ELF-1 (cell line): Measurements from ENCODE around the gene SOBP.

ENCODE experiments used
- DNase-seq: peaks from one replicate; pipeline ENCODE4 v3.0.0-alpha.2; 2016; ENCODE audit warnings: low read depth, low spot score

SOBP gene

DNA sequence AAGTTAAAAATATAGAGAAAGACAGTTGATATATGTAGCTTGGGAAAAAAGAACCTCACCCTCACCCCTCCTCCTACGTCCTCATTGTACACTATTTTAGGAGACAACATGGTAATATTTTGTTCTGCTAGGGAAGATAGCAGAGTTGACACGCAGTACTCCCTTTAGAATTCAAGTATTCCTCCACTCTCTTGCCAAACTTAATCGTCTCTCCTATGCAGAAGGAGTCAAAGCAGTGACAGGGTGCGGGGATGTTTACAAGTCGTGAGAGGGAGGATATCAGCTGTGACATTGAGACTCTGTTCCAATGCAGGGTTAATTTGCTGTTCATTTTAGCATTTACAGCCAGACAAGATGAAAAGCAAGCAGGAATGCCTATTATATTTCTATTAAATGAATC, 97.5 kb downstream of the SOBP start:
- no peak for DNase-seq

DNA sequence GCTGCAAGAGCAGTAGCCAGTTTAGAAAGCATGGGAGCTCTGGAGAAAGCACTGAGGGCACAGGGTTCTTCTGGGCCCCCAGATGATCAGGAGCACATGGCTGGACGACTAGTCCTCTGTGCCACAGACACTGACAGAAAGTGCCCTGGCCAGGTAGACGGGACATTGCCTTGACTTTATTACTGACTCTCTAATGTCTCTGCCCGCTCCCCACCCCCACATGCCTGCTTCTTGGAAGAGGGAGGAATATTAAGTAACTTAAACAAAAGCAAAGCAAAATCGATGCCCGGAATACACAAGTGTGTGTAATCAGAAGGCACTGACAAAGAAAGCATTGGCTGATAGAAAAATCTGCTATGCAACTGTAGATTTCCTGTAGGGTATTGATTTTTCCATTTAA, 99.3 kb downstream of the SOBP start:
- no peak for DNase-seq

DNA sequence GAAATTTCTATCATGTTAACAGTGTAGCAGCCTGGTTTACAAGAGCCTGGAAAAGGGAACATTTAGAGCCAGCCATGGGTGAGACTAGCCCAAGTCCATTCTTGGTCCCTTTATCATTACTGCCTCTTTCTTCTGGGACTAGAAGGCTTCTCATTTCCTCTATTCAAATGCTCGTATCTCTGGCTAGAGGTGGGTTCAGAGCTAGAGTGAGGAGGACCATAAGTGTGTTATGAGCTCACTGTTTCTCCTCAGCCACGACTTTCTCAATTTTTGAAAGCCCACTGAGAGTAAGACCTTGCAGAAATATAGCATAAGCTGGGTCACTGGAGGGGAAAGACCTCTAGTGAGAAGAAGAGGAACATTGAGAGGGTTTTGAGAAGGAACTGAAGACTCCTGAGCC, 100.0 kb downstream of the SOBP start:
- no peak for DNase-seq

DNA sequence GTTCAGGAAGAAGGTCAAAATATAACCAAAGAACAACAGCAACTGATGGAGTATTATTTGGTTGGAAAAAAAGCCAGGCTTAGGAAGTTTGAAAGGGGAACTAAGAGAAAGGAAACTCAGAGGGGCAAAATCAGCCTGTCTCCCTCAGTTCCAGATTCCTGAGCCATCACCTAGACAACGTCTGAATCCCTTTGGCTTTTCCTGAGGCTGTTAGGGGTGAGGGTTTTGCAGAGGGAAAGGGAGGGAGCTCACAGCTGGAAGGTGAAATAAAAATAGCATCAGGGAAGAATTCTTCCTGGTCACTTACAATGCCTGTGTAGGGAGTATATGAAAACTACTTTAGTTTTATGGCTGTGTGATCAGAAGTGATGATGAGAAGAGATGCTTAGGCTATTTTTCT, 100.5 kb downstream of the SOBP start:
- DNase-seq = peak; percentile 43

DNA sequence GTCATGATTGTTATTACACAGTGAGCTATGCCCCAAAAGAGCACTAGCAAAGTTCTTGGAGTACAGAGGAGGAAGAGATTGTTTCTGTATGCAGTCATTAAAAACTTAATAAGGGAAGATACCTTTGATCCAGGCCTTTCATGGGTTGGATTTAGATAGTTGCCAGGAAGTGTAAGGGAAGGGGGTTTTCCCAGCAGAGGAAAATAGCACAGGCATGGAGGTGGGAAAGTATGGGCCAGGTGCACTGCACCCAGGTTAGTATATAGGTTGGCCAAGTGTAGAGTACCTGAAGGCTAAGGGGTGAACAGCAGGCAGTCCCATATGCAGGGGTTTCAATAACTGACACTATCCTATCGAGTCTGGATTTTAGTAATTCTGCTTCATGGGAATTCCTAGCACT, 101.4 kb downstream of the SOBP start:
- DNase-seq = no peak

DNA sequence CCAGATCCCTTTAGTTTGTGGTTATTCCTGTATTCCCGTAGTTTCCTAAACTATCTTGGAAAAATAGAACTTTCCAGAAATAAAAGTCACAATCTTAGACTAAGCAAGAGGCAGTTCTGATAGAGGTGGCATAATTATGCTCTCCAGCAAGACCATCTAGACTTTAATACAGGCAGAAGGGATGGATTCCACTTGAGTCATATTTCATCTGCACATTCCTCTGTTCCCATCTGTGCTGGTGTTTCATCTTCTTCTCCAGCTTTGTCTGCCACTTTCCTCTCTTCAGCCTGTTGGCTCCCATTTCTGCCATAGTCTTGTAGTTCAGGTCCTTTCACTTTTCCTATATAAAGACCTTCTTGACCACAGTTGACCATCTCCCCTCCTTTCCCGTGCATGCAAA, 102.9 kb downstream of the SOBP start:
- DNase-seq = no peak

DNA sequence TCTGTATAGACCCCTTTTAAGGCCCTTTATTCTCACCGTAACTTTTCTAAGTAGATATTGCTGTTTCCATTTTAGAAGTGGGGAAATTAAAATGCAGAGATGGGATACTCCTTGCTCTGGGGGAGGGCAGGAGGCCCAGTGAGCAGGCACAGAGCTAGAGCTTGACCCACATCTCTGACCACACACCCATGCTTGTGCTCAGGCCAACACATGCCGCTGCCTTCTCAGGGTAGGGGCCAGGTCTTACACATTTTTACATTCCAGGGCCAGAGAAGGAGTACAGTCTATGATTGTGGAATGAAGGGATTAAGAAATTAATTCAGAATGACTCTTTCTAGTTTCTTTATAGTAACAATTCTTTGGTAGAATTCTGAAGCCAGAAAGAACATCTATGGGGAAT, 104.8 kb downstream of the SOBP start:
- no peak for DNase-seq

DNA sequence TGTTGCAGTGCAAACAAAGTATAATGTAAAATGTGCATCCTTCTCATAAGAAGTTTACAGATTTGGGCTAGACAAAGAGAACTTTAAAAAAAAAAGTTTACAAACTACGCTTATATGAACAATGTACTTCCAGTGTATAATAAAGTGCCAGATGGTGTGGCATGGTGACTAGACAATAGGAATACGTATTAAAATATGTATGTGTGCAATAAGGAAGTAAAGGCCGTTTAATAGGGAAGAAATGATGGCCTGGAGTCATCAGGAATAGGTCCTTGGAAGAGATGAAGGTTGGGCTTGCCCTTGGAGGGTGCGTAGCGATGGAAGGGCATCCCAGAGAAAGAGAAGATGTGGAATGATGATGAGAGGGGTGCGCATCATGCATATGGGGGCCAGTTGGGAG, 108.2 kb downstream of the SOBP start:
- no peak for DNase-seq

DNA sequence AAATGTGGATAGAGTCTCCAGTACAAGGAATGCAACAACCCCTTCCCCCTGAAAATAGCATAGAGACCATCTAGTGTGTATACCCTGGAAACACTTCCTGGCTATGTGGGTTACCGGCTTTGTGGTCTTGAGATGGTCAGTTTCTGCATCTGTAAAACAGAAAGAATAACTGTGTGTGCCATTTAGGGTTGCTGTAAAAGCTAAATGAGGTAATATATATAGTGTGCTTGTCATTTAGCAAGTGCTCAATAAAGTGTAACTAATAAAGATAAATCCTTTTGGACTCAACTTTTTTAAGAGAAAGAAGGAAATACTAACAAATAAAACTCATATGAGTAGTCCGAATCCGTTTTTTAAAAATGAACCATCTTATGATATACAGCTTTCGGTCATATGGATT, 109.1 kb downstream of the SOBP start:
- no peak for DNase-seq

DNA sequence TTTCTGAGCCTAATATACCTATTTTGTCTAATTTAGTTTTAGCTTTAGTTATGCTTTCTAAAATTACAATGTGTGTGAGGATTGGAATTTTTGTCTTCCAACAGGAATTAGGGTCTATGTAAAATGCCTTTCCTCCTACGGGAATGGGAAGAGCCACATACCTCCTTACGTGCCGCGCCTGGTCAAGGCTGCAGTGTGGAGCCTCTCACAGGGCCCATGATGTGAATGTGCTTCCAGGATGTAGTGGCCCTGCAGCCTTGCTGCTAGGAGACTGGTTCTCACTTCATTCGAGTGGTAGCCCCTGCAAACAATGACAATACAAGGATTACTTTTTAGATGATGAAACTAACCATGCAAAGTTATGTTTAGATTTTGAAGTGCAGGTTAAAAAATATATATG, 110.2 kb downstream of the SOBP start:
- peak; percentile 62 for DNase-seq

DNA sequence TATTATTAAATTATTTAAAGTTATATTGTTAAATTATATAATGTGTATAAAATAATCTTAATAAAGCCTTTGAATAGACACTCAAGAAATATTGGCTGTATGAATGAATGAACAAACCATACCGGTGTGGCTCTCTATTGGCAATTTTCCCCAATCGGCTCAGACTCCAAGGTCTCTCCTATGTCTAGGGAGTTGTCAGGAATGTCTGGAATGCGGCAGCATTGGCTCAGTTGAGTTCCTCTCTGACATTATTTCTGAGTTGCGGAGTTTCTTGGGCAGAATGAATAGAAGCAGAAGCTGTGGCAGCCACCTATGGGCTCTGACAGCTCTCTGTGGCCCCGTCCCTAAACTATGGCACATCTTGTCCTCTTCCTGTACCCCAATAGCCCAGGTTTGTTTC, 111.0 kb downstream of the SOBP start:
- peak; percentile 65 for DNase-seq

DNA sequence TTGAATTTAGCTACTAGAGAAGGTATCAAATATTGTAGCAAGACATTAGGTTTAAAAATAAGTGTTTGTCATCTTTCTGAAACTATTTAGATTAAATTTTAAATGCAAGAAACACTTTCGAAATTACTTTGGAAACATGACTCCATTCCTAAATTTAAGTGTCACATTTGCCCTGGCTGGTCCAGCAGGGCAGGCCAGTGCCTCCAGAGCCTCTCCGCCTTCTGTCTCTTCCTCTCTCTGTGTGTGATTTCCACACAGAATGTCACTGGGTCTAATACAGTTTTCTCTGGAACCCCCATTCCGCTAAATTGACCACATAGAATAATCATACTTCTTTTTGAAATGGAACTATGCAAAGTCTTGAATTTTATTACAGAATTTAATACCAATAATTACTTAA, 111.5 kb downstream of the SOBP start:
- DNase-seq = no peak

DNA sequence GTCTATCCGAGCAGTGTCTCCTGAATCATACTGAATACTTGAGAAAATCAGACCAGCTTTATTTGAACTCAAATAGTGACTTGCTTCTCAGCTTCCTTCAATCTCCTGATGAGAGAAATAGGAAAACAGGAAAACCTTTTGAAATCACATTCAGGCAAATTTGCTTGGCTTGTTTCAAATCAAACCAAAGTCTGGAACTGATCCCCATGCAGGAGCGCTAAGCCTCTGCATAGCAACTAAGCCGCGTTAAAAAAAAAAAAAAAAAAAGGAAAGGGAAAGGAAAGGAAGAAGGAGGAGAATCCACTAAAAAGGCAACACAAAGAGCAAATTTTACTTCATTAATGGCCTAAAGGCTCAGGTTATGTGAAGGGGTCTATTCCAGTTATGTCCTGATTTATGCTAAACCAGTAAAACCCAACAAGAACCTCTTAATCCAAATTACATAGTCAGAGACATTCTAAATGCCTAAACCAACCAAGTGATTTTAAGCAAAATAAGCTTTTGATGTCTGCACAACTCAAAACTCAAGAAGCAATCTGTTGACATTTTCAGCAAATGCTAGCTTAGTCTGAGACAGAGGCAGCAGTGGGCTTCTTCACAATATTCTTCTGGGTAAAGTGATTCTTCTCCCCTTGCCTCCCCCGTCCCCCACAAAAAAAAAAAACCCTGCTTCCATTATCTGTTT, 112.5 kb downstream of the SOBP start:
- no peak for DNase-seq

DNA sequence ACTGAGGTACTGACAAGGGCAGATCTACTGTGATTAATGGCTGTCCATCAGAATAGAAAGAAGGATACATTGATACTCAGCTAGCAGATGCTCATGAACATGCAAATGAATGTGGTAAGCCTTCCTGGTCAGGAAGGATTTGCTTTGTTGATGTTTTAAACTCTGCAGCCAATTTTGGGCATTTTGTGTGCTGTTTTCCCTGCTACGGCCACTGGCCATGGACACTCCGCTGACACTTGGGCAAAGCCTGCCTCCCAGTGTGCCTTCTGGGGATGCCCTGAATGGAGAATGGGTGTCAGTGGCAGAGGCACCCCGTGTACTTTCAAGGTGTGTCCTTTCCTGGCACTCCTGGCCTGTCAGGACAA, 113.1 kb downstream of the SOBP start:
- DNase-seq = no peak

DNA sequence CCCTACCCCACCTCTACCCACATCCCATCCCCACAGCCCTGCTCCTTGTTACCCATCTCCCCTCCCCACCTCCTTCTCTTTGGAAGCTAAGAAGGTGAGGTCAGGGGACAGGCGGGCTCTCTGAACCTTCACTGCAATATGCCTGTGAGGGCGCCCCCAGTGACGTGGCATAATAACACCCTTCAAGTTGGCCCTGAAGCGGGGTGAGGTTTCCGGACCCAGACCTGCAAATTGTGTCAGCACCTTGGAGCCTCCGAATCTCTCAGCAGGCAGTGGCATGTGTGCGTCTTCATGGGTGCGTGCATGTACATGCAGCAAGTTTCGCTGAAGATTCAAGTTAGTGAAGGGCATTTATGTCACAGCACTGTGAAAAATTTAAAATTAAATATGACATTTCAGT, 114.6 kb downstream of the SOBP start:
- DNase-seq = no peak

DNA sequence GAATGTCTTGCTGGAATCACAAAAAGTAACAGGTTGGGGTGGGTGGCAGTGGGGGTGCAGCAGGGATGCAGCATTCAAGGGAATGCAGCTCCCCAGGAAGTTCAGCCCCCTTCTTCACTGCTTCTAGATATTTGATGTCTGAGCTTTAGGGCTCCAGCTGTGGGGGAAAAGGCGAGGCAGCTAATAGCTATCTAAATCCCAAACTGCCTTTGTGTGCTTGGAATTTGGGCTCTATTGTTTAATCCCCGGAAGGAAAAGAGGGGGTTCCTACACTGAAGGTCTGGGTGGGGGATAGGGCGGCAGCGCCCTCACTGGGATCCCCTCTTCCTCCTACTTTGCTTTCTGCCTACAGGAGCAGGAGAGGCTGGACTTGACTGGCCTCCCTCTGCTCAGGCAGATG, 116.5 kb downstream of the SOBP start:
- DNase-seq = no peak

DNA sequence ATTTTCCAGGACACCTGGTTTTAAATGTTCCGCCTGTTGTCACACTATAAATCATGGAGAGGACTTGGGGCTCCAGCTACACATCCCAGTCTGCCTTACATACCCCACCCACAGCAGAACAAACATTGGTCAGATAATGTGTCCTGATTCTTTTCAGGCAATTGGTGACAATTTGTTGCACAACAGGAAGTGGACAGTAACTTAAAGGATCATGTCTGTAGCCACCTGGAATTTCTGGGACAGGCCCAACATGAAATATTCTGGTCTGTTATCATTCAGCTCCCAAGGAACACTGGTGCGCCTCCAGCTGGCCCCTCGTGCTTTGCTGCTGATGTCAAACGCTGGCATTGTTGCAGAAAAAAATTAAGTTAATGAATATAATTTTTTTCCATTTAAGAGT, 117.2 kb downstream of the SOBP start:
- DNase-seq = no peak

DNA sequence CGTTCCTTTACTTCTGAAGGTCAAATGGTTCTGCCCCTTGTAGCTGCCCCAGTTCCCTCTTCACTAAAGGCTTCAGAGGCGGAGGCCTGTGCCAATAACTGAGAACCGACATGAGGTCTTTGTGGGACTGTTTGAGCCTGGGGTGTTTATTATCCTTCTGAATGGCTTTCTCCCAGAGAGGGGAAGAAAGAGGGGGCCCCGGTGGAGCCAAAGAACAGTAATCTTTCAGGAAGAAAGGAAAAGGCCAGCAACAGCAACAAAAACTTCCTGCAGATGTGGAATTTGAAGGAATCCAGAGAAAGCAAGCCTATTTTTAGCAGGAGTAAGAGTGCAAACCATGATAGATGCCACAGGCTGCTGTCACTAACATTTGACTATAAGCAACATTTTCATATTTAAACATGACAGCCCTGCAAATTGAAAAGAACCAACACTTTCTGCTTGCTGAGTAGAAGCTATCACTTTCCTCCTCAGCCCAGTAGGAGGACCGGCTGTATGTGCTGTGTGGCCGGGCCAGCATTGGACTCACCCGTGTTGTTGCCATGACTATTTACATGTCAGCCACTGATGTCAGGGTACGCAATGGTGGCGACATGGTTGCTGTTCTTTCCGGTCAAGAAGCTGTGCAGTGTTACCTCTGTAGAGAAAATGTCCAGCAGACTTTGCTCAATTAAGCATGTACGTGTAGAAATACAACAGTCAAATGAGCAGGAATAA, 121.3 kb downstream of the SOBP start:
- DNase-seq = no peak

DNA sequence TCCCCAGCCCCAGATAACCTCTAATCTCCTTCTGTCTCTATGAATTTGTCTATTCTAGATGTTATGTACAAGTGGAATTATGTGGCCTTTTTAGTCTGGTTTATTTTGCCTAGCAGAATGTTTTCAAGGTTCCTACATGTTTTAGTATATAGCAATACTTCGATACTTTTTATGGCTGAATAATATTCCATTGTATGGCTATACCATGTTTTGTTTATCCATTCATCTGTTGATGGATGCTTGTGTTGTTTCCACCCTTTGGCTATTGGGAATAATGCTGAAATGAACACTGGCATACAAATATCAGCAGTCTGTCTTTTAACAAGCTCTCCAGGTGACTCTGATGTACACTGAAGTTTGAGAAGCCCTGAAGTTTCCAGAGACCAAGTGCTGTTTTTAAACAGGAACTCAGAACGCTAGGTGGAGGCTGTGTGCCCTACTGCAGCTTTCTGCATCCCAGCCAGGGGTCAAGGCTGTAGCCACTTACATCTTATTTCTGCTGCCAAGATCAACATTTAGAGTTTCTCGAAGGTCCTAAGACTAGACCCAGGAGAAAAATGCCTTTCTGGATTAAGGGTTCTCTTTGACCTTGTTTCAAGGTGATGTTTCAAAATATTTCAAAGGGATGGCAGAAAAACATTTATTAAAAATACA, 123.0 kb downstream of the SOBP start:
- DNase-seq = no peak

DNA sequence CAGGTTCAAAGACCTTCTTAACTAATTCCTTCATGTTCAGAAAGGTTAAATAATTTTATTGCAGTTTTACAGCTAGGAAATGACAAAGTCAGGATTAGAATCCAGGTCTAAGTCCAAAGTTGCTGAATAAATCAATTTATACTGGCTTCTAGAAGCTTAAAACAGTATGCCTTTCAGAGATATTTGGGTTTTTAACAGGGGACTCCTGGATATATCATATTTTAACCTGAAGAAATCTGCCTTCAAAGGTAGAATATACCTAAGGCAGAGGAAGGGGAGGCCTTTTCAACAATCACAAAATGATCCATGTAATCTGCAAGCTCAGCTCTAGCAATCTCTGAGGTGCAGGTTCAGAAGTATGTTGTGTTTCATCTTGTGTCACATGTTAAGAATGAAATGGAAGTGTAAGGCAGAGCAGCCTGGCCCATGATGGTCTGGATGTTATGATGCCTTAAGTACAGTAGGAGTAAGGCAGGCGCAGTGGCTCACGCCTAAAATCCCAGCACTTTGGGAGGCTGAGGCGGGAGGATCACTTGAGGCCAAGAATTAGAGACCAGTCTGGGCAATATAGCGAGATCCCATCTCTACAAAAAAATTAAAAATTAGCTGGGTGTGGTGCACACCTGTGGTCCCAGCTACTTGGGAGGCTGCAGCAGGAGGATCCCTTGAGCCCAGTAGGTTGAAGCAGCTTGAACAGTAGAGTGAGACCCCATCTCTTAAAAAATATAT, 123.9 kb downstream of the SOBP start:
- no peak for DNase-seq

DNA sequence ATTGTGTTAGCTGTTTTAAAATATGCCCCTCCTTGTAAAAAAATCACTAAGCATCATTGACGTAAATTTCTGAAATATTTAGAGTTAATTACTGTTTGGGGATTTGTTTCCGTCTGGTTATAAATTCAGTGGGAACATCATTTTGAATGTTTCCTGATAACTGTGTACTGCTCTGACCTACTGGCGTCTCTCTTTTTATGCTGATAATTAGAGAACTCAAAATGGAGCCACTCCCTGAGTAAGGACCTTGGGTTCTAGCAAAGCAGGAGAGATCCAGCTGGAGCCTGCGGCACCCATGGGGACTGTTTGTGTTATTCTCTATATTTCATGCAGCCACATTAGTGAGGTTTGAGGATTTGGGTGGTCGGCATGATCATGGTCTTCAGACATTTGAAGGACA, 124.9 kb downstream of the SOBP start:
- DNase-seq = no peak

DNA sequence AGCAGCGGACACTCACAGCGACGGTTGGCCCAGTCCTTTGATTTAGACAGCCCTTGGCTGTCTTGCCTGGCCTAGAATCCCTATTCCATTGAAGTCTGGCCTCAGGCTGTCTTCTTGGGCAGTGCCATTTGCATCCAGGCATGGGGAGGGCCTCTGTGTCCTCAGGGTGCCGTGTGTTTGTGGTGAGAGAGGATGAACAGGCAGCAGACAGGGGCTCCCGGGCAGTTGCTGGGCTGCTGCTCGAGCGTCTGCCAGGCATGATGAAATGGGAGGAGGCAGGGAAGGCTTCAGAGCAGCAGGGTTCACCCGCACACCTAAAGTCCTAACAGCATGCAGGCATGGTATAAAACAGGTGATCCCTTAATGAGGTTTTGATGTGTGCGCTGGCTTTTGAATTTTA, 126.9 kb downstream of the SOBP start:
- peak; percentile 87 for DNase-seq
